ENCODE data around the gene ERP27.

ERP27 gene

DNA sequence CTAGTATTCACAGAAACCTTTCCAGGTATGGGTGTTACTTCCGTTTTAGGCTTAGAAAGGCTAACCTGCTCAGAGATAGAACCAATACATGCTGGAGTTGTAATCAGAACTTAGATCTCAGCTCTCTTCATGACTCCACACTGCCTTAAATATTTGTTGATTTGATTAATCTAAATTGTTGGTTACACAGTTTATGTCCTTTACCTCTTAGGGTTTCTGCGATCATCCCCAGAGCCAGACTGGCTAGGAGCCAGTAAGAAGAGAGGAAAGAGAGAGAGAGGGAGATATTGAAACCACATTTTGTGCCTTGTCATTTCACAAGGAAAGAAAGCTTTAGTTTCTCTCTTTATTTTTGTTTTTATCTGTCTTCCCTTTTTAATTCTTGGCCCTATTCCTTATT, 35.9 kb downstream of the ERP27 start:
- no peak for DNase-seq (ENCODE audit: low spot score)

DNA sequence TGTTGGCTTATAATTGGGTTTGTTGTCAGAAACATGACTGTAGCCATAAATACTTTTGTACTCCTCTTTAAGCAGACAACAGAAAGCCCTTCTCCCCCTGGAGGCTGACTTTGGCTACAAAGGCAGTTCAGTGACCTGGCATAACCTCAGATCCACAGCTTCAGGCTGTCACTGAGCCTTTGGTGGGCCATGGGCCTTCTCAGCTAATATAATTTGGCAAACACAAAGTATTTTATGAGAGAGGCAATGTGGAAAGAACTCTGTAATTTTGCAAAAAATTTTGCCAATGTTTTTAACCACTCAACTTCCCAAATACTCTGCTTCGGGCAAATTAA, 37.1 kb downstream of the ERP27 start:
- DNase-seq (ENCODE audit: low spot score) = peak; percentile 42

DNA sequence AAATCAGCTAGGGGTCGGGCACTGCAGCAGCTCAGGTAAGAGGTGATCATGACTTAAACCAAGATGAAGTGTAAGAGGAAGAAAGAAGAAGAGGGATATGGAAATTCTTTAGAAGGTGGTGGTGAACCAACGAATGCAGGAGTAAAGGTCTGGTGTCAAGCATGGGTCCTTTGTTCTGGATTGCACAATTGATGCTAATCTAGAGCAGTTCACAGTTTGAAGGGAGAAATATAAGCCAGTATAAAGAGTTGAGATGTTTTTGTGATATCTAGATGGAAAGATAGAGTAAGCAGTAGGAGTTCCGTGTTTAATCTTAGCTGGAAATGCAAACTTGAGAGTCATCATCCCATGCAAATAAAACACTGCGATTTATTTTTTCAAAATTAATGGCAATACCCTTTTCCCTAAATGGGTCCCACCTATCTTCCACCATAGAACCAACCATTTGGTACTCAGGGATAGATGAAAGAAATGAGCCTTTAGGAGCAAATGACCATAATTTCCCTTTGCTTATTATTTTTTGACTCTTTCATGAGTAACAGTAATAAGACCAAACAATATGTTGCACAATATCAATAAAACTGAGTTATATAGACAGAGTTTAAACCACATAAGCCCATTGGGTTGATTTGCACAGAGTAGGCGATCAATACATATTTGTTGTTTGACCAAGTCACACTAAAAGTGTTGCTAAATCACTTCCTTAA, 37.7 kb downstream of the ERP27 start:
- no peak for DNase-seq (ENCODE audit: low spot score)

DNA sequence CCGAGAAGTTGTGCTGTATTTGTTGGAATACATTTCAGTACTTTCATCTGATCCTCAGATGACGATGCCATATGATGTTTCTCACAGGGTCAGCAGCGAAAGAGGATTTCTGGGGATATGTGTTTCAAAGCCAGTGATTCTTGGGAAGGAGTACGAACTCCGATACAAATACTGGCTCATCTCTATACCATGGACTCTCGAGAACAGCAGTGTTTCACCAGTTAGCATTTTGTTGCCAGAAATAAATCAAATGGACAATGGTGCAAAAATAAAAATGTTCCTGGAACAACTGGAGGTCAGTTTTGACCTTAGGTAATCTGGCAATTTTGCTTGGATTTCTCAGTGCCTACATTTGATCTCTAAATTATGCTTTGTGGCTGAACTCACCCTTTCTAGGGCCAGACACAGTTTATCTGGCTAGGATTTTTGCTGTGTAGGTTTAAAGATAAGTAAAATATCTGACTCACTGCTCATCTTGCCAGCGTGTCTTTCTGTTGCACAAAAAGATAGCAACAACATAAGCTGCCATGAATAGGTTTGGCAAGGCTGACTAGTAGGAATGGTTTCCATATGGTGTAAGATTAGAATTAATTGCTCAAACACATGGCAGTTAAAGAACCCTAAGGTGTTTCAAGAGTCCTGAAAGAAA, 41.7 kb downstream of the ERP27 start:
- DNase-seq (ENCODE audit: low spot score) = no peak

DNA sequence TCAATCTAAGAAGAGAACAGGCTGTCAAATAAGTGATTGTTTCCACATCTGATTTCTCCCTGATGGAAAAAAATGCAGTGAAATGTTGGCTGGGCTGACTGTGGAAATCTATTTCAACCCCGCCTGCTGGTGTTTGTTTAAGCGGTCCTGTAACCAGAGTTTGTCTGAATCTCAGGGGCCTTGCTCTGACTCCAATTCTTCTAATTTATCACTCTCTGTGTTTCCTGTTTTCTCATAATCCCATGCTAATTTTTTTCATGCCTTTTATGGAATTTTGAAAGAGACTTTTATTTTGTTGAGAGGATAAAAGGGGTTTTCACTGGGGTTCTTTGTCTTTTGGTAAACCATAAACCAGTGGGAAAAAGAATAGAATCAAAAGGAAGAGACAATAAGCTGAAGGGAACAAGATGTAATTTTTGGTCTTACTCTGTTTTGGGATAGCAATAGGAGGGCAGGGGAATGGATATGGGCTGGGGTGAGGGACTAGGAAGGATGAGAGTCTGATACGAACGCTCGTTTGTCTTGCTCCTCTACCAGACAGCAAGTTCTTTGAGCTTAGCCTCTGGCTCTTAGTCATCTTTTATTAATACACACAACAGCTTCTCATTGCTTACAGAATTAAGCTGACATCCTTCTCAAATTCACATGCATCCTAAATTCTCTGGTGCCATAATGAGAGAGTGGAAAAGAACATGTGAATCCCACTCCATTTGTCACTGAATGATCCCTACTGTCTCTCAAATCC, 44.7 kb downstream of the ERP27 start:
- no peak for DNase-seq (ENCODE audit: low spot score)

DNA sequence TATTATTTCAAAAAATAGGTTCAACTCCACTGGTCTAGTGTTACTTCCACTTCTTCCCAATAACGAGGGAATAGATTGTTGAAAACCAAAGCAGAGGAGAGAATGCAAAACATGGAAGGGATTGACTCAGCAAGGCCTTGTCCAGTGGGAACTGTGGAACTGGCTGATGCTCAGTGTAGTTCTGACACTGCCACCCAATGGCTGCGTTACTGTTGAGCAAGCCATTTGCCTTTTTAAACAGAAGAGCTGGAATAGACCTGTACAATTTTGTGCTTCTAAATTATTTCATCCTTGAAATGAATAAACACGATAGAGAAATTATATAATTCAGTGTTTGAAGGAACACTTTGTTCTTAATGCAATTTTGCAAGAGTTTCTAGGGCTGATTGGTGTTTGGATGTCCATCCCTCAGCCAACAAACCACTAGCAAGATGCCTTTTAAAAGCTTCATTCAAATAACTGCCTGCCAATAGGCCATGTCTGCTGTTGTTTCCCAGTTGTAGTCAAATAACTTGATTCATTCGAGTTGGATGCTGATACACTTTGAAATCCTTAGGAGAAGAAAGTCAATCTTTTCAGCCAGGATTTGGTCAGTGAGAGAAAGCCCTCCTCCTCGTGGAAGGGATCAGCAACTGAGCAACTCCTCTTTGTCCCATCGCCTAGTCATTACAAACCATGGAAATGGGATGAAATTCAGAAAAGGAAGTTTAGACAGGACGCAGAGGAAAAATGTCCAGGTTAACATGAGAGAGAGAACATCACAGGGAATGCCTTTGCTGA, 45.4 kb downstream of the ERP27 start:
- DNase-seq (ENCODE audit: low spot score) = no peak

DNA sequence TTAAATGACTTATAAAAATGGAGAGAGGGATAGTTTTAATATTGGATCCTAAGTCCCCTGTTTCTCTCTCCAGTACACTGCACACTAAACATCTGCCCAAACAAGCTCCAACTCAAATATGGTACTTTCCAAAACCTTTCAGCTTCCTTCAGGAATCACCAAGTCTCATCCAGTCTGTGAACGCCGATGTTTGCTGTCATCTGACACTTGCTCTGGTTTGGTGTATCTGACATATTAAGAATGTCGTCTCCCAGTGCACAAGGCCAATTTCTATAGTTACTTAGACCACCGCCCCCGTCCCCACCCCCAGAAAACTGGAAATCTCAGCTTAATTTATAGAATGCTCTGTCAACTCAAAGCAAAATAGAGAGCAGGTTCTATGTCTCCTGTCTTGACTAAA, 47.6 kb downstream of the ERP27 start:
- no peak for DNase-seq (ENCODE audit: low spot score)

DNA sequence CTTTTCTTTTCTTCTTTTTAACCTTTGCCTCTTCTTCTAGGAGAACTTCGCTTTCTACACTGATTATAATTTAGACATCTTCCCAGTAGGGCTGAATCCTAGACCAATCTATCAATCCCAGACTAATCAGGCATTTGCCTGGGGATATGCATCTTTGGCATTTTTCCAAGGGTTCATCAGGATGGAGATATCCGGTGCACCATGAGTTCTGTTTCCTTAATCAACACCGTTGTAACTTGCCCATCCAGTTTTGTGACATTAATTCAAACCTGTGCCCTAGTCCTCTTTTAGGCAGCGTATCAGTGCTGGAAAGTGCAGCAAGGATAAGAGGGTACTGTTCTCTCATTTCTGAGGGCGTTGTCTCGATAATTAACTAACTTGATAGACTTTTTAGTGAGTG, 52.1 kb downstream of the ERP27 start:
- DNase-seq (ENCODE audit: low spot score) = no peak

DNA sequence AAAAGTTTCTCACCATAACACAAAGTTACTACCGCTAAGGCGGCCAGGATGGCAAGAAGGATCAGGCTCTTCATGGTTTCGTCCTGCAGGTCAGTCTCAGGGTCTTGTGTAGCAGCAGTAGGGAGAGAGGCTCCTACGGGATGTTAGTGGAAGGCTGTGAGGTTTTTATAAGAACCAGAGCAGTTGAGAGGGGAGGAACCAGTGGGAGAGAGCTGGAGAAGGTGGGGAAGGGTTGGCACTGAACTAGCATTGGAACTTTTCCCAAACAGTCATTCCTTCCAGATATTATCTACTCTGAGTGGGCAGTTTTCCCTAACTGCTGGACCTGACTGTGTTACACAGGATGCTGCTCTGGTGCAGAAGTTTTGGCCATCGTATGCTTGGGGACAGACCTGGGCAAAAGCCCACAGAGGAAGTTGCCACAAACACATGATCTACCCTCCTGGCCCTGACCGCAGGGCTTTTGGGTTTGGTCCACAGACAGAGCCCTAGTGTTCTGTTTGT, 52.6 kb downstream of the ERP27 start, which contains the start of gene MGP:
MGP (minus strand) TSS at position 137 of the 504 bp plus-strand sequence; CDS start at position 74, 63 bp downstream.
- no peak for DNase-seq (ENCODE audit: low spot score)

DNA sequence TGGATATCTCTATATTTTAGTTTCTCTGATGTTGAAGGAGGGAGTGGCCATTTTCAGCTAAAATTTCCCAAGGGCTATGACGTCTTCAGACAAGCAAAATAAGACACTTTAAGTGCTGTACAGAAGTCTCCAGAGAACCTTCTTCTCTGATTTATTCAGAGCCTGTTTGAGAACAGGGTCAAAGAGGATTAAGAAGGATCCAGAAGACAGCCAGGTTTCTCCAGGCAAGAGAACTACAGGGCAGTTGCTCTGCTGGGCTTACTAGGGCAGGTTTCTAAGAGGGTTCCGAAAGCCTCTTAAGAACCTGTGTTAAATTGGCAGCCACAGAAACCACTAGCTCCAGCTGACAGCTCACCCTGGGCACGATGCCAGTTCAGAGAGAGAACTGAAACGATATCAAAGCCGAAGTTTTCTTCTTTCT, 53.9 kb downstream of the ERP27 start:
- DNase-seq (ENCODE audit: low spot score) = peak; percentile 96

DNA sequence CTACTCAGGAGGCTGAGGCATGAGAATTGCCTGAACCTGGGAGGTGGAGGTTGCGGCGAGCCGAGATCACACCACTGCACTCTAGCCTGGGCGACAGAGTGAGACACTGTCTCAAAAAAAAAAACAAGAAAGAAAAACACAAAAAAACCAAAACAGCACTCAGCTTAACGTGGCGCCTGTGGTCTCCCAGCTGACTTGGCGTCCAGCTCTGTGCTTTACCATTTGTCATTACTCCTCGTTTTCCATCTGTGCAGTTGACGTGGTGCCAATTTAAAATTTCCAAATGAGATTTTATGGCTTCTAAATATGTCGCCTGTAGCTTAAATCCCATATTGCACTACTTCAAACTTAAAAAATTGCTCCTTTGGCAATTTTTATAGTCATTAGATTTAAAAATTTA, 54.7 kb downstream of the ERP27 start:
- no peak for DNase-seq (ENCODE audit: low spot score)

DNA sequence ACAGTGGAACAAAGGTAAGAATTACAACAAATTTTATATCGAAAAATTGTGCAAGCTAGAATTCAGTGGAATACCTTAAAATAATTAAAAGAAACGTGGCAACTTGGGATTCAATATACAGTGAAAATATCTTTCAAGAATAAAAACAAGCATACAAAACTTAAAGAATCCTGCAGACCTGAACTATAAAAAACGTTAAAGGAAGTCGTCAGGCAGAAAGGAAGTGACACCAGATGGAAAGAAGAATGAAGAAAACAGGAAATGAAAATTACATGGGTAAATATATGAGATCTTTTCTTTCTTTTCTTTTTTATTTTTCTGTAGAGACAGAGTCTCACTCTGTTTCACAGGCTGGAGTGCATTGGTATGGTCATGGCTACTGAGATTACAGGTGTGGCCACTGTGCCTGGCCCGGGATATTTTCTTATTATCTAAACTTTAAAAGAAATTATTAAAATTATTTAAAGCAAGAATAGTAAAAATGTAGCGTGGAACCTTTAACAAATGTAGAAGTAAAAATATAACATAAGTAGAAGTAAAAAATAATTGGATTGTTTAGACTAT, 57.4 kb downstream of the ERP27 start:
- peak; percentile 68 for DNase-seq (ENCODE audit: low spot score)

DNA sequence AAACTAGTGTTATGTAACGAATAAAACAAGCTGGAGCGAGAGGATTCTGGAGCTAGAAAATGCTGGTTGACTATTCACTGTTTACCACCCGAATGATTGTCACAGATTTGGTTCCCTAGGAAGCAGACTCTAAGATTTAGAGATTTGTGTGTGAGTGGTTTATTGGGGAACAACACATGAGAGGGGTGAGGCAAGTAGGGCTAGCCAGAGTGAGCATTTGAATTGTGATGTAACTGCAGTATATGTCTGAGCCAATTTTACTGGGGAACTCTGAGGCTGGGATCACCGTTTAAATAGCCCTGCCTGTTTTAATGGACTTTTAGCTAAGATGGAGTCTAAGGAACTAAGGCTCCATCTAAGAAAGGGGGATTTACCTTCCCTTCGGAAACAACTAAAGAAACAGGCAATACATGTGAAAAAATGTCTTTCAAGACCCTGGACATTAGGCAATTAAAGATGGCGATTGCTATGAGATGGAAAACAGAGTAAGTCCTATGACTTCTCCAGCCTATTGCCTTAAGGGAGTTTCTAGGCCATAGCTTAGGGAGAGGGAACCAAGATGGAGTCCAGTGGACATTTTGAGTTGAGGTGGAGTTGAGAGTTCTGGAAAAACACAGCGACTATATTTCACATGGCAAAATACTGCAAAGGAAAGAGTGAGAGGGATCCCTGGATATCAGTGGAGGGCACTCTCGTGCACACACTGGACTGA, 59.0 kb downstream of the ERP27 start:
- no peak for DNase-seq (ENCODE audit: low spot score)

DNA sequence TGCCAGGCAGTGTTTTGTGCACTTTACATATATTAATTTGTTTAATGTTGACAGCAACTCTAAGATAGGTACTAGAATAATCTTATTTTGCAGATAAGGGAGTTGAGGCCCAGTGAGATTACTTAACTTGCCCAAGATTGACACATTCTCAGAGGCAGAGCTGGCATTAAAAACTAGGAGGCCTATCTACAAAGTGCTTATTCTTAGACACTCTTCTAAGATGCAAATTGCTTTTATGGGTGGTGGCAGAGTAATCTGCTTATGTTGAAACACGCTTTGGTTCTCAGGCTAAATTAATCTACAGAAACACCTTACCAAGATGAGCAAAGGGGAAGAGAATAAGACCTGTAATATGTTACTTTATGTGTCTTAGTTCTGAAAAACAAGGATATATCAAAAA, 59.8 kb downstream of the ERP27 start:
- no peak for DNase-seq (ENCODE audit: low spot score)

DNA sequence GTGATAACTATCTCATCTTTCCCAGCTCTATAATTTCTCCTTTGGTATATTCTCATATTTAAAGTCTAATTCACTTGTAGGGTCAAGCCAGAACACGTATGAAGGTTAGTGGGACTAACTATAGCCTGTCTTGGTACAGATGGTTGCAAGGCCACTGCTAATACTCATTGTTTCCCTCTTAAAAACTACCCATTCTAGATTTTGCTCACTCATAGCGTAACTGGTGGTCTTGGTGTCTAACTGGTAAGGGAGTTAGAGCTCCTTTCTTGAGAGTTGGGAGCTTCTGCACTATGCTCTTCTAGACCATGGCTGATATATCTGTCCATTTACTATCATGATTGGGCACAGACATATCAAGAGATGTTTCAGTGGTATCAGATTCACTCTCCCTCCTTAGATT, 61.5 kb downstream of the ERP27 start:
- DNase-seq (ENCODE audit: low spot score) = no peak

DNA sequence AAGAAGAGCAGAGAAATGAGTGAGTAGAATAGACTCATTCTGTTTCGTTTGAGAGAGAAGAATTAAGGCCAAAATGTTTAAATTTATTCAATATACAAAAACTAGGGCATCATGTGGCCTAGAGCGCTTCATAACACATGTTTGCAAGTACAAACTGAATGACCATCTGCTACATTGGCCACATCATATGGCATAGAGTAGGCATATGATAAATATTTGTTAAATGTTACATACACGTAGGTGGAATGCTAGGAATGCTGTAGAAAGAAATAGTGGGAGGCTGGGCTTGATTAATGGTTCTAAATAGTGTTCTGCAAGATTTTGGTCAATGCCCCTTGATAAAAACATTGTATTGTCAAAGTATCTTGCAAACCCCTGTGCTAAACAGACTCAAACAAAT, 63.5 kb downstream of the ERP27 start:
- no peak for DNase-seq (ENCODE audit: low spot score)

DNA sequence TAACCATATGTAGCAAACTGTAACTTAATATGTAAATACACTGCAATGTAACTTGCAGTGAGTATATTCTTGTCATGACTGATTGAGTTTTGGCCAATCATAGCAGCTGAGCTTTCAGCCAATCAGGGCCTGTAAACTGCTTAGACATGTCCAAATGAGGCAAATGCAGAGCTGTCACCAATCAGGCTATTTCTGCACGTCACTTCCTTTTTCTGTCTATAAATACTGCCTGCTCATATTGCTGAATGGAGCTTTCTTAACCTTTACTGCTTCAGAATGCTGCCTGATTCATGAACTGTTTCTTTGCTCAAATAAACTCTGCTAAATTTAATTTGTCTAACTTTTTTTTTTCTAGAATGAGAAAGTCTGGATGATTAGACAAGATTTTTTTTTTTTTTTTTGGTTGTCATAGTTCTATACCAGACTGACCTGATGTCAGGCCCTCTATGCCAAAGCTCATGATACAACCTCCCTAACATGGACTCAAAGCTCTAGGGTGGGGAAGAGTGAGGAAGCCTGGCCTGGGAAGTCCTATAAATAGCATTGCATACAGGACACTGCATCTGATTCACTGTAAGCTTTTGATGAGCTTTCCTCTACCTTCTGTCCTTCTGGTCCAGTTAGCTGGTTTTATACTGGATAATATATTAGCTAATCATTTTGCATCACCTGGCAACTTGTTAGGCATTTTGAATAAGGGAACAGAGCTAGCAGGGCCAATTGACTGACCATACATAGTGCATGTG, 64.7 kb downstream of the ERP27 start:
- DNase-seq (ENCODE audit: low spot score) = peak; percentile 57

DNA sequence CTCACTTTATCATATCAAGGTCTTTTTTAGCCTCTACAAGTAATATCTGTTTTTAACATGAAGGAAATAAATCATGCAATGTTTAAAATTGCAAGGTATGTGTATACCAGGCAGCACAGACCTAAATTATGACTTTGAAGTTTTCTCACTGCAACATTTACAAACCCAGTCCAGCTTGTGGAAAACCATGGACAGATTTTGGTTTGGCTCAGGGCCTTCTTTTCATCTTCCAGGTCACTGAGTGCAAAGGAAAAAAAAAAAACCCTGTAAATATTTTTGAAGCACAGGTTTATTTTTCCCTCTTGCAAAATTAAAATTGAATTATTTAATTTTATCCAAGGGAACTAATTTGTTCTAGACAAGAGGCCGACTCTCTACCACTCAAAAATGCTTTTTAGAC, 66.5 kb downstream of the ERP27 start:
- no peak for DNase-seq (ENCODE audit: low spot score)

DNA sequence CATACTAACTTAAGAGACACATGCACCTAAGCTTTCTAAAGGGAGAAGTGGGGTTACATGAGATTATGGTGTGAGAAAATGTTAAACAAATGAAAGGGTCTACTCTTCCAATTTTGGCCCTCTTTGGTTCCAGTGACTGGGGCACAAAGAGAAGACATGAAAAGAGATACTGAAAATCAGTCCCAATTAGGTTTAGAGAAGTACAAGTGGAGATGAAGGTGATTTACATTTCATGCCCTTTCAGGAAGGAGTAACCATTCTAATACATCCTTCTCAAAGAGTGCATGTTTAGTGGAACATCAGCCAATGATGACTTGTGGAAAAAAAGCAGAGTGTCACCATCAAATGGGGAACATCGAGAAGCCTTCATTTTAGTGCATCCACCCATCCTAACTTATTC, 67.1 kb downstream of the ERP27 start:
- no peak for DNase-seq (ENCODE audit: low spot score)

DNA sequence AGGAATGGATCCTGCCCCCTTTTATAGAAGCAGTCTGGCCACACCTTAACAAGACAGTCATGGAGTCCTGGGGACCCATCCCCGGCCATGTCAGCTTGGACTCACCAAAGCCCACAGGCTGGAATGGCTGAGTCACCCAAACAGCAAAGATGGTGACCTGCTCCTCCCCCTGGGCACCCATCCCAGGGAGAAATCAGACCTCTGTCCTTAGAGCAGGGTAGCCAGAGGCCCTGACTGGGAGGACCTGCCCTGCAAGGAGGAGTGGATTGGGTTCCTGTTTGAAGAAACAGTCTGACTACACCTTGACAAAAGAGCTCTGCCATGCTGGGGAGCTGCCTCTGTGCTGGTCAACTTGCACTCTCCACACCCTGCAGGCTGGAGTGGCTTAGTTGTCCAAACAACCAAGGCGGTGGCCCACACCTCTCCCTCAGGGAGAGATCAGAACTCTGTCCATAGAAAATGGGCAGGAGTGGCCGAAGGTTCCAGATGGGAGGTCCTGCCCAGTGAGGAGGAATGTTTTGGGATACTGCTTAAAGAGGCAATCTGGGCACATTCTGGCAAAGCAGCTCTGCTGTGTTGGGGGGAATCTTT, 69.3 kb downstream of the ERP27 start:
- no peak for DNase-seq (ENCODE audit: low spot score)
